B cell (primary cell): ENCODE measurements around the gene SLIT3.

Source experiments
- CTCF ChIP-seq: fragments of 200-600 bp; IDR thresholded peaks from one replicate; pipeline ENCODE4 v1.8.0; 2022; ENCODE audit warnings: antibody characterized with exemption, mild to moderate bottlenecking
- EZH2 ChIP-seq: IDR thresholded peaks from 2 replicates; pipeline ENCODE4 v1.6.1; 2012; ENCODE audit warnings: borderline replicate concordance, low read depth, mild to moderate bottlenecking, moderate library complexity, low read length; ENCODE audit not compliant: insufficient read depth, poor library complexity, severe bottlenecking

GRCh38 chr5:168651648-168652047 is 649.3 kb downstream of the SLIT3 start:
- no peak for TF ChIP-seq CTCF
- TF ChIP-seq EZH2 = no peak
